GM23248 (cell line): ENCODE results near the gene NEB. TPM values are rescaled to one million over a fixed set of nuclear protein-coding genes. Genes with fewer than 3 reads are reported as not detected.
A peak's percentile ranks its signal among the peaks of the same experiment; 100 is the strongest.

ENCODE experiments used
- DNase-seq: peaks from one replicate; pipeline ENCODE4 v3.0.0-alpha.2; 2015
- H2AFZ ChIP-seq: fragments of 200-600 bp; sonication (generic); 2 replicates; pipeline ENCODE4 v1.6.1; 2016; ENCODE audit warnings: antibody characterized with exemption
- H3F3A ChIP-seq: fragments of 200-600 bp; sonication (generic); 2 replicates; pipeline ENCODE4 v1.6.1; 2016; ENCODE audit warnings: mild to moderate bottlenecking, antibody characterized with exemption, mixed run types; ENCODE audit not compliant: insufficient read depth
- H3K27ac ChIP-seq: fragments of 200-600 bp; sonication (generic); 2 replicates; pipeline ENCODE4 v1.5.1; 2016; ENCODE audit warnings: mild to moderate bottlenecking
- H3K27me3 ChIP-seq: fragments of 200-600 bp; sonication (generic); replicated peaks from 2 replicates; pipeline ENCODE4 v1.6.1; 2016; ENCODE audit warnings: mild to moderate bottlenecking; ENCODE audit not compliant: insufficient read depth
- H3K36me3 ChIP-seq: fragments of 200-600 bp; sonication (generic); 2 replicates; pipeline ENCODE4 v1.6.1; 2016; ENCODE audit warnings: low read depth, mild to moderate bottlenecking
- H3K4me1 ChIP-seq: fragments of 200-600 bp; sonication (generic); 2 replicates; pipeline ENCODE4 v1.6.1; 2016; ENCODE audit warnings: mild to moderate bottlenecking; ENCODE audit not compliant: insufficient read depth
- H3K4me2 ChIP-seq: fragments of 200-600 bp; sonication (generic); one replicate; pipeline ENCODE4 v1.6.1; 2016; ENCODE audit warnings: mild to moderate bottlenecking; ENCODE audit not compliant: unreplicated experiment
- H3K4me3 ChIP-seq: fragments of 200-600 bp; sonication (generic); 2 replicates; pipeline ENCODE4 v1.5.1; 2016; ENCODE audit warnings: mild to moderate bottlenecking
- H3K79me2 ChIP-seq: fragments of 200-600 bp; sonication (generic); 2 replicates; pipeline ENCODE4 v1.6.1; 2016; ENCODE audit warnings: mild to moderate bottlenecking; ENCODE audit not compliant: insufficient read depth
- H3K9ac ChIP-seq: fragments of 200-600 bp; sonication (generic); 2 replicates; pipeline ENCODE4 v1.6.1; 2016; ENCODE audit warnings: mild to moderate bottlenecking
- H3K9me2 ChIP-seq: fragments of 200-600 bp; sonication (generic); 2 replicates; pipeline ENCODE4 v1.6.1; 2016; ENCODE audit warnings: mixed run types, mild to moderate bottlenecking, moderate library complexity; ENCODE audit not compliant: insufficient read depth
- H3K9me3 ChIP-seq: fragments of 200-600 bp; sonication (generic); one replicate; pipeline ENCODE4 v1.6.1; 2017; ENCODE audit warnings: low read depth
- H4K20me1 ChIP-seq: fragments of 200-600 bp; sonication (generic); 2 replicates; pipeline ENCODE4 v1.6.0; 2016; ENCODE audit not compliant: insufficient read depth
- EZH2 ChIP-seq: fragments of 200-600 bp; sonication (generic); IDR thresholded peaks from 2 replicates; pipeline ENCODE4 v1.6.1; 2018; ENCODE audit warnings: antibody characterized with exemption, mild to moderate bottlenecking; ENCODE audit not compliant: insufficient read depth, poor library complexity, severe bottlenecking
- EZH2phosphoT487 ChIP-seq: fragments of 200-600 bp; sonication (generic); IDR thresholded peaks from 2 replicates; pipeline ENCODE4 v1.6.1; 2018; ENCODE audit warnings: antibody characterized with exemption, moderate library complexity, mild to moderate bottlenecking, low read depth; ENCODE audit not compliant: insufficient read depth
- WGBS, 2 experiments: methylation state at CpG; one replicate each; pipeline ENCODE4 v1.1.6; 2015 to 2017; ENCODE audit warnings: low lambda C conversion rate in 2 of 2, low coverage in 1 of 2; ENCODE audit errors: missing lambda C conversion rate in 2 of 2; 5-methylcytosine and 5-hydroxymethylcytosine counted together
- in situ Hi-C: fragments of 300-500 bp; cut with MboI; formaldehyde crosslinking; loops from 2 replicates; pipeline ENCODE4 v1.15.0; 2020
- polyA plus RNA-seq: library from polyadenylated mRNA; unstranded; fragments of >200 nt; fragmentation: Nextera tagmentation; extraction: Ambion mirVana; gene quantifications from 2 replicates; pipeline ENCODE4 v1.2.1, GENCODE V29; 2016
- total RNA-seq: library from RNA; depleted of rRNA; stranded (reverse); fragments of >200 nt; shearing (Covaris generic); gene quantifications from 2 replicates; pipeline ENCODE4 v1.2.3, GENCODE V29; 2014

Gene NEB
- total and polyA plus RNA-seq, 2 experiments from 2014 or later = 0.11 to 1.5 TPM

DNA sequence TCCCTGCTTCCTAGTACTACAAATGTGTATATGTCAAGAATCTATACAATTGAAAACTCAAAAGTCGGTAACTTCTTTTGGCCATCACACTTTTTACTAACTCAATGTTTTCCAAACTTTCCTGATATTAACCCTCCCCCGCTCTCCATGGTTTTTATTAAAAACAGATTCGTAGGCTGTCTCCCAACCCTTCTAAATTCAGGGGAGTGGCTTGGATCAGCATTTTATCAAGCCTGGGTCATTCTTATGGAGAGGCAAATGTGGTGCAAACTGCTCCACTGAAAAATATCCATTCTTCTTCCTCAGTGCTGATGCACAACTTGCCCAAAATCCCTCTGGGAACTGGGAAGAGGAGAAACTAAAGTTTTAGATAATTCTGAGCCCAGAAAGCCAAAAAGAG is 190.4 kb downstream of the NEB start:
- peak overlapping the region; percentile 15; the same call in 1 of the 2 replicates for H3K4me3 ChIP-seq
- no peaks in the 10 kb centered on the region for H3K79me2 ChIP-seq
- peaks cover 8% of the 10 kb centered on the region for H3K4me1 ChIP-seq
- H2AFZ ChIP-seq = no peak overlapping the region
- in situ Hi-C loops = no loop called here
- TF ChIP-seq EZH2 (no peak), EZH2phosphoT487 (no peak)
- DNase-seq = peak; percentile 33
- no peak overlapping the region for H3K9ac ChIP-seq
- H3F3A ChIP-seq = no peaks in the 10 kb centered on the region
- H3K9me2 ChIP-seq = no peaks in the 10 kb centered on the region
- H3K27me3 ChIP-seq = no peaks in the 10 kb centered on the region
- H3K4me2 ChIP-seq = peak overlapping the region; percentile 56
- H3K36me3 ChIP-seq = no peaks in the 10 kb centered on the region
- H3K27ac ChIP-seq = no peak overlapping the region
- 30 to 34% methylated on average over 3 of the region's 3 CpGs for WGBS, 2 experiments
- H4K20me1 ChIP-seq = no peaks in the 10 kb centered on the region
- no peaks in the 10 kb centered on the region for H3K9me3 ChIP-seq

DNA sequence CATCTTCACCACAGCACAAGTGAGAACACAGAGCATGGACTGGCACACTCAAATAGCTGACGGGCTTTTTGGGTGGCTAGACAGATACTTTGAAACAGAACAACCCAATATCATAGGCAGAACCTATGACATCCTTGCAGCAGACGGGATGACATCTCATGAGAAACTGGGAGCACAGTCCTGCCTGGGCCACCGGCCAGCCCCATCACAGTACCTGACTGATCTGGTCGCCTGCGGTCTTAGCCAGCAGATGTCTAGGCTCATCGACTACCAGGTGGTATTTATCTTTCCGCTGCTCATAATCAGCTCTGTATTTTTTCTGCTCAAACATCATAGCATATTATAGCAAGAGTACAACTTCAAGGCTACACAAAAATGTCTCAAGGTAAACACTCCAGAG is 200.3 kb downstream of the NEB start:
- Histone ChIP-seq H3K4me2 (no peak overlapping the region), H3K27me3 (no peaks in the 10 kb centered on the region), H3K79me2 (no peaks in the 10 kb centered on the region), H3K9ac (no peak overlapping the region), H3K4me3 (no peak overlapping the region), H3F3A (no peaks in the 10 kb centered on the region), H3K9me2 (no peaks in the 10 kb centered on the region), H3K27ac (no peak overlapping the region), H3K4me1 (no peaks in the 10 kb centered on the region), H4K20me1 (no peaks in the 10 kb centered on the region), H2AFZ (no peak overlapping the region), H3K9me3 (no peaks in the 10 kb centered on the region), H3K36me3 (no peaks in the 10 kb centered on the region)
- no peak for TF ChIP-seq EZH2phosphoT487
- TF ChIP-seq EZH2 = no peak
- in situ Hi-C loops = no loop called here
- DNase-seq = no peak
- 90 to 92% methylated on average over 7 of the region's 7 CpGs for WGBS, 2 experiments

DNA sequence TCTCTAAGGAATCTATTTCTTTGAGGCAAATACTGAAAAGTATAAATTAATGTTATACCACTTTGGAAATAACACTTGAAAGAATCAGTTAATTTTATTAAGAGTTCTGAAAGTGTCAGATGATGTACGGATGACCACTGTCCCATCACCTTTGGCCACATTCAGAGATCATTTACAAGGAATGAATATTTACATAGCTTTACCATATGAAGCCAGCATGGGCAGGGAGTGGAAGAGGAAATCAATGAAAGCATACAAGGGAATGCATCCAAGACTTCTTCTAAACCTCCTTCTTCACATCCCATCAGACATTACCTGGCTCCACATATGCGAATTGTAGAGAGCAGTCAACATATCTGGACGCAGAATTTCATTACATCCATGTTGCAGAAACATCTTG is 201.1 kb downstream of the NEB start:
- H4K20me1 ChIP-seq = no peaks in the 10 kb centered on the region
- in situ Hi-C loops = no loop called here
- no peaks in the 10 kb centered on the region for H3K79me2 ChIP-seq
- no peaks in the 10 kb centered on the region for H3K27me3 ChIP-seq
- H3K9me2 ChIP-seq = no peaks in the 10 kb centered on the region
- H3K4me3 ChIP-seq = no peak overlapping the region
- no peak for TF ChIP-seq EZH2
- no peak for TF ChIP-seq EZH2phosphoT487
- H3K9me3 ChIP-seq = no peaks in the 10 kb centered on the region
- no peak overlapping the region for H3K9ac ChIP-seq
- no peak overlapping the region for H3K27ac ChIP-seq
- H3K4me2 ChIP-seq = no peak overlapping the region
- 50 to 54% methylated on average over 3 of the region's 3 CpGs for WGBS, 2 experiments
- no peaks in the 10 kb centered on the region for H3F3A ChIP-seq
- H3K4me1 ChIP-seq = no peaks in the 10 kb centered on the region
- no peak for DNase-seq
- H3K36me3 ChIP-seq = no peaks in the 10 kb centered on the region
- no peak overlapping the region for H2AFZ ChIP-seq

DNA sequence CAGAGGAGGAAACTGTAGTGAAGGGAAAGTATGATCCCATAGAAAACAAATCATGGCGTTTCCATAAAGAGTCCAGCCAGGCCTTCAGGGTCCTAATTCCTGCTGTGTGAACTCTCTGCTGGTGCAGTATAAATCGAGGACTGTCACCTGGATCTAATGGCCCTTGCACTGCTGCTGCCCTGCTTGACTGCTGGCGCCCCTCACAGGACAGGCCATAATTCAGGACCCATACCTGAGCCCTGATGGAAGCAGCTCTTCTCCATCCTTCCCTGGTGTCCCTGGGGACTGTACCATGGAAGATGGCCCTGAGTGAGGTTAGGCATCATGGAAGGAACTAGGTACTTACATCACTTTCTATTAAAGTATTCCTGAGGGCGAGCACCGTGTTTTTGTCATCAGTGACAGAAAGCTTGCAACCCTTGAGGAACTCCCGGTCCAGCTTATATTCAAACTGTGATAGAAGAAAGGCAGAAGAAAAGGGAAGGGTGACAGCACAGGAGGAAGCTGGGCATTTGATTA is 207.6 kb downstream of the NEB start:
- no peaks in the 10 kb centered on the region for H3K4me1 ChIP-seq

DNA sequence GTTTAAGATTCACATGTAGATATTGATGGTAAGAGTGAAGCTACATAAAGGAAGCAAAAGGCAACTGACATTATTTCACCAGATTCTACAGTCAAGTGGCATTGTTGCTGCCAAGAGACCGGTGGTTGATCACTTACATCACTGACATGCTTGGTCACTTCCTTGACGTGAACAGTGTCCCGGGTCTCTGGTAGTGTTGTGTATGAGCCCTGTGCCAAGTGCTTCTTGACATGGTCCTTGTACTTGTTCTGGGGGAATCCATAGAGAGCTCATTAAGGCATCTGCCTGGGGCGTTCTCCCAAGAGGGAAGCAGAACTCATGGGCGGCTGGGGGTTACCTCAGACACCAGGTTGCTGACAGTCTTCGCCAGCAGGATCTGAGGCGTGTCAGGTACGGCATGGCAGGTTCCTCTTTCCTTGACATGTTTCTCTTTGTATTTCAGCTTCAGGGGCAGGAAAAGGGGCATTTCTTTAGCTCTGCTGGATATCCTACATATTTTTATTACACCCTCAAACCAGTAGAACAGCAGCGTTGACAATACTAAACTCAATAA is 208.4 kb downstream of the NEB start:
- H3F3A ChIP-seq = no peaks in the 10 kb centered on the region
- no peaks in the 10 kb centered on the region for H3K36me3 ChIP-seq
- H3K4me1 ChIP-seq = no peaks in the 10 kb centered on the region
- no peaks in the 10 kb centered on the region for H3K27me3 ChIP-seq
- no peak overlapping the region for H3K9ac ChIP-seq
- H2AFZ ChIP-seq = no peak overlapping the region
- H3K27ac ChIP-seq = no peak overlapping the region
- no peak overlapping the region for H3K4me2 ChIP-seq
- no peaks in the 10 kb centered on the region for H3K79me2 ChIP-seq
- no peaks in the 10 kb centered on the region for H4K20me1 ChIP-seq
- H3K9me2 ChIP-seq = no peaks in the 10 kb centered on the region
- TF ChIP-seq EZH2 (no peak), EZH2phosphoT487 (no peak)
- WGBS, 2 experiments = 85 to 87% methylated on average over 9 of the region's 9 CpGs
- no peak for DNase-seq
- H3K4me3 ChIP-seq = no peak overlapping the region
- in situ Hi-C loops = no loop called here
- no peaks in the 10 kb centered on the region for H3K9me3 ChIP-seq

More for the DNA sequence above, 207.6 kb downstream of the NEB start:
- H3K27me3 ChIP-seq = no peaks in the 10 kb centered on the region
- no peak overlapping the region for H3K27ac ChIP-seq
- no peak overlapping the region for H3K9ac ChIP-seq
- no peaks in the 10 kb centered on the region for H3K36me3 ChIP-seq
- TF ChIP-seq EZH2phosphoT487 (no peak), EZH2 (no peak)
- no peaks in the 10 kb centered on the region for H3K9me2 ChIP-seq
- H3K4me2 ChIP-seq = no peak overlapping the region
- 82 to 83% methylated on average over 6 of the region's 6 CpGs for WGBS, 2 experiments
- no peak overlapping the region for H2AFZ ChIP-seq
- no peaks in the 10 kb centered on the region for H3K79me2 ChIP-seq
- DNase-seq = no peak
- in situ Hi-C loops = no loop called here
- no peaks in the 10 kb centered on the region for H3F3A ChIP-seq
- H3K9me3 ChIP-seq = no peaks in the 10 kb centered on the region
- no peak overlapping the region for H3K4me3 ChIP-seq
- no peaks in the 10 kb centered on the region for H4K20me1 ChIP-seq
